Activated CD8-positive, alpha-beta memory T cell treated with anti-CD3 and anti-CD28 coated beads for 48 hours (primary cell): Measurements from ENCODE around the gene BET1.
A peak's percentile ranks its signal among the peaks of the same experiment; 100 is the strongest.
"Not testable (repeated sequence)": the region's sequence is repeated elsewhere in the genome, so short reads cannot be mapped to it uniquely, and the experiment has no call there.

Experiments used
- DNase-seq, 3 experiments: peaks; one replicate each; pipeline ENCODE4 v3.0.0-alpha.2; 2020; ENCODE audit warnings: low read depth in 2 of 3, low spot score in 2 of 3

BET1 gene

DNA sequence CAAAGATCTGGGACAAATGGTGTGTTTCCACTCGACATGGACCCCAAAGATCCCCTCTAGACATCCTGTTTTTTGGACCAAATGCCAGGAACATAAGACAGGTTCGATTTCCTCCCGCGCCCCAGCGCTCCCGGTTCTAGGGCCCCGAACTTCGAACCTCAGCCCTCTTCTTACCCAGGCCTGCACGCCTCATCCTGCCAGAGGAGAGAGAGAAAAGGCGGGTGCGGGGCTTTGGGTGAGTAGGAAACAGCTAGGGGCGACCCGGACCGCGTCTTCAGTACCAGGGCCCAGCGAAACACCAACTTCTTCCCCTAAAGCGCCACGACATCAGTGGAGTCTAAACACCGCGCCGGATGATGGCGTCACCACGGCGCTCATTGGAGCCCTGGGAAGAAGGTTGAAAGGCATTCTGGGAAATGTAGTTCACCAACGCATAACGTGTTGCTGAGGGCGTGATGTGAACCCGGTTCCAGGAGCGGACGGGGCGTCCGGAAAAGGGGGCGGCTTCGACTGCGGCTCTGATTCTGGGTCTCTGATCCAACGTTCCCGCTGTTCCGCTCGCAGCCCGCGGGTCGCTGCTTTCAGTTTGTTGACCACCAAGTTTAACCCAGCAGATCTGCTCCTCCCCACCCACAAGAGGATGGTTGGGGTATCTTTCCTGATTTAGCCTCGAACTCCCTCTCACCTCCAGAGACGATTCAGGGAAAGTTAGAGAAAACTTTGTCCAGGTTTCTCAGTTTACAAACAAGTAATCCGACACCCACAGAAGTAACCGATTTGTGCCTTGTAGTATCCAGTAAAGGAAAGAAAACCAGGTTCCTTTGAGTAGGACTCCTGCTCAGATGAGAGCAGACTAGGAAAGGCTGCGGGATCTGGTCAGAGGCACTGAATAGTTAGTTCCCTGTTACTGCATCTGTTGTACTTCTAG lies at the start of gene BET1:
BET1 (minus strand) TSS at position 332 of the 928 bp plus-strand sequence; CDS start at position 193, 139 bp downstream.
- DNase-seq = peak; percentile 75 to 78 (median 78)

DNA sequence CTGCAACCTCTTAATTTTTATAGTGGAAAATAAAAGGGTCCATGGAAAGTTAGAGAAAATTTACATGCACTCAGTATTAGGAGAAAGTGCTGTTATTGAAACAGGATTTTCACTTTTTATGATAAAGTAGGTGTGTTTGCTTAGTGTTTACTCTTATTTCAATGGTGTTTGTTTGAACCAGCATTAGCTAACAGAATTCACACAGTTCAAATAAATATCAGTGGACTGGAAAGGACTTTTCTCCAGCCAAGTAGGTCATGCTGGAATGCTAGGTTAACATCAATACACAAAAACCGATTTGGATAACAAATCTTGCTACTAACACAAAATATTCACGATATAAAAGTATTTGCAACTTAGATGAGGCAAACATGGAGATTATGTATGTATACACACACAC lies 49.4 kb upstream of the BET1 start:
- no peak for DNase-seq

DNA sequence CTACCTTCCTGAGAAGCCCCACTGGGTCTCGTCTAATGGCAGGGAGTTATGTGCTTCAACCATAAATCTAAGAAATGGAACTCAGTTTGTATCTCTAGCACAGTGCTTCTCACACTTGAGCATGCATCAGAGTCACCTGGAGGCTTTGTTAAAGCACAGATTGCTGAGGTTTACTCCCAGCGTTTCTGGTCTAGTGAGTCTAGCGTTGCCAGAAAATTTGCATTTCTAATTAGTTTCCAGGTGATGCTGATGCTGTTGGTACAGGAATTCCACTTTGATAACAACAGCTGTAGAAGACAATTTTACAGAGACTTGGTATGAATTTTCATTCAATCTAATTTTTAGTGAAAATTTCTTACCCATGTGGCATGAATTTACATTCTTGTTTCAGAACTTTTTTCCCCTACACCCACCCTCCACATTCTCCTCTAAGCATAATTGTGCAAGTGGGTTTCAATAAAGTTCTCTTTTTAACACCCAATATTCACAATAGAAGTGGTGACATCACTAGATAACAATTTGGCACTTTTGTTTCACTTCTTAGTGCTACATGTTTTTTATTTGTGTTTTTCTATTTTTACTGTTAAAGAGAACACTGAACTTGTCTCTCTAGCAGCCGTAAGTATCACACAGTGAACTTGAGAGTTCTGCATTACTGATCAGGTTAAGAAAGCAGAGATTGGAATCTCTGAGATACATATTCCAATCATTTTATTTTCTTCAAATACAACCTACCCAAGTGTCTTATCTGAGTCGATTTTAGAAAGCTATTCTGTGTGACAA lies 48.4 kb upstream of the BET1 start:
- no peak for DNase-seq

DNA sequence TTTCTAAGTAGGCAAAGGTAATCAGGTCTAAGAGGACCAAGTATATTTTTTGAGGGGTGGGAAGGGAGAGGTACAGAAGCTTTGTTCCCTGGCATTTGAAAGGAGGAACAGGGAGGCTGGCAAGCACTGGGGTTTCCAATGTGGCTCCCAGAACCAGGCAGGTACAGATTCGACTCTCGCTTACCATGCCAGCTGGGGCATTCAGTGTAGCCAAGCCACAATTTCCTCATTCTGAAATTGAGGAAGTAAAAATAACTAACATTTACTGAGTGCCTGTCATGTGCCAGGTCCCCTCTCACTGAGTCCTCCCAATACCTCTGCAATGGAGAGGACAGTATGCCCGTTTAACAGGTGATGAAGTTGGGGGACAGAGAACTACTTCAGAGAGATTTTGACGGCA lies 45.9 kb upstream of the BET1 start:
- DNase-seq = no peak

DNA sequence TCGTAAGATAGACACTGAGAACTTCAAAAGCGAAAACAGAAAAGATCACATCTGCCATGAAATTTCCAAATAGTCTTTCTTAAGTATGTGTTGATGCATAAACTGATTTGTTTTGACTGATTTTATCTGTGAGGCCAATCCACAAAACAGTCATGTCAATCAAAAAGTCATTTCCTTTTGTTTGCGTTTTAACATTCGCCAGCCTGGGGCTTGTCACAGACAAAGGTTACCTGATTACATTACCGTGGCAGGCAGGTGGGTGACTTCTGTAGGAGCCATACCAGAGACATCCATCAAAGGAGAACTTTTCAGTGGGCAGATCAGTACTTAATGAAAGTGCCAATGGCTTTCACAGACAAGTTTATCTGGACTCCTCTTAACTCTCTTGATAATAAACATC lies 45.5 kb upstream of the BET1 start:
- no peak for DNase-seq

DNA sequence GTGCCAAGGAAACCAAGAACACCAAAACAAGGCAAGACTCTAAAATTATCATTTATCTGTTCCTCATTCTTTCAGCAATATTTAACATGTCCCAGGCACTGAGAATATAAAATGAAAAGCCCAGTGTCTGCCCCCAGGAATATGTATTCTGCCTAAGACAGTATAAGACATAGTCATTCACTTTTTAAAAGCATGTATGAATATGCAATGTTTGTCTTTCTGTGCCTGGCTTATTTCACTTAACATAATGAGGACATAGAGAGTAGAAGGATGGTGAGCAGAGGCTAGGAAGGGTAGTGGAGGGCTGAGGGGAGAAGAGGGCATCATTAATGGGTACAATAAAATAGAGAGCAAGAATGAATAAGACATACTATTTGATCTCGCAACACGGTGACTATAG lies 44.6 kb upstream of the BET1 start:
- DNase-seq = no peak

- DNase-seq = no peak
These were observed 43.8 kb upstream of the BET1 start for GRCh38 chr7:94047956-94048355.

DNA sequence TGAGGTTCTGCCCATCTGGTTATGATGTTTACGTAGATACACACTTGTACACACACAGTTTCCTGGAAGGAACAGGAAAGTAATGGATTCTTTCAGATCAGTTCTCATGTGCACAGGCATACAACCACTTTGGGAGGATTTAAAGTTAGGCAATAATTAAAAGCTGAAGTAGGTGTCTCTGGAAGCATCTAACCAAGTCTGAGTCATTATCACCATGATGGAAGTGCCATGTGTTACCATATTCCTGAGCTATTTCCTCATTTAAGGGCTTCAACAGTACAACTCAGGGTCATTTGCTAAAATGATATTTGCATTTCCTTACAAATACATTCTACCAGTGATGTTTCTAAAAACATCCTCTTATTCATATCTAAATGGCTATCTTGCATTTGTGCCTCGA lies 41.4 kb upstream of the BET1 start:
- no peak for DNase-seq

GRCh38 chr7:94044806-94045205 lies 40.7 kb upstream of the BET1 start:
- DNase-seq = no peak

- DNase-seq = no peak
These were observed 39.1 kb upstream of the BET1 start for GRCh38 chr7:94043299-94043698.

DNA sequence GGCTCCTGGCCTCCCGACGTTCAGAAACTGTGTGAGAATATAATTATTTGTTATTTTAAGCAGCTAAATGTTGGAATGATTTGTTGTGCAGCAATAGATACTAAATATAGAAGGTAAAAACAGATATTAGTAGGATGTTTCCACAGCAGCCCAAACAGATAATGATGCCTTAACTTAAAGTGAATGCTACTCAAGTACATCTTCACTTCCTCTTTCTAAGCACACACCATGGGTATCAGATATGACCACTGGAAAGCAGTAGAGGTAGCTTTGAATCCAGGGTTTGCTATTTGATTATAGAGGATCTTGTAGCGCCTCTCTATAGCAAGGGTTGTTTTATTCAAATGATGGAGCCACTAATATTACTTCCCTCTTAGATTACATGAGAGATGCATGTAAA lies 38.2 kb upstream of the BET1 start:
- DNase-seq = no peak

DNA sequence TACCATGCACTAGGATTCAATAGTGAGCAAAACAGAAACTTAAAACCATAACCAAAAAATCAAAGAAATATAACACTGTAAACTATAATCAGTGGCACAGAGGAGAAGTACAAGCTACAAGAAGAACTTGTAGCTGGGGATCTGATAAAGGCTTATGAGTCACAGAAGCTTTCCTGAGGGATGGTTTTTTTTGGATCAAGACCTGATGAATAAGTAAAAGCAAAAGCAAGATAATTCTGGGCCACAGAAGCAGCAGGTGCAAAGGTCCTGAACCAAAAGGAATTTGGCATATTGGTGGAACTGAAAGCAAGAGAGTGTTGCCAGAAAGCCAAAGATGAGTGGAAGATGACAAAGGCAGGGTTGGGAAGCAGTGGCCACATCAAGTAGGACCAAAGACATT lies 37.4 kb upstream of the BET1 start:
- DNase-seq = no peak

DNA sequence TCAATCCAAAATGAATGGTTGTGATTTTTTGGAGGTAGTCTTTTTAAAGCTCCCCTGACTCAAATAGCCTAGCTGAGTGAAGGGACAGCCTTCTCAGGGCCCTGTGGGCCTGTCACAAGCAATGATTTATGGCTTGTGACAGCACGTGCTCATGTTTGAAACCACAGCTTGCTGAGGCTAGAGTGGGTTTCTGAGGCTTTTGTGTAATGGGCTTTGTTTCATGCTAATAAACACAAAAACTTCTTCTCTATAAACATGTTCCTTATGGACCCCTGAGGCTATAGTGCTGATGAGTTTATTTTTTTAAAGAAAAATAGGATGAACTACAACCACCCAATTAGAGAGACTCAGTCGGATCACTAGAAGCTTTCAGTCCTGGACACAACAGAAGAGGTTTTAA lies 36.1 kb upstream of the BET1 start:
- DNase-seq = no peak

- DNase-seq = no peak
These were observed 35.3 kb upstream of the BET1 start for GRCh38 chr7:94039368-94040035.

DNA sequence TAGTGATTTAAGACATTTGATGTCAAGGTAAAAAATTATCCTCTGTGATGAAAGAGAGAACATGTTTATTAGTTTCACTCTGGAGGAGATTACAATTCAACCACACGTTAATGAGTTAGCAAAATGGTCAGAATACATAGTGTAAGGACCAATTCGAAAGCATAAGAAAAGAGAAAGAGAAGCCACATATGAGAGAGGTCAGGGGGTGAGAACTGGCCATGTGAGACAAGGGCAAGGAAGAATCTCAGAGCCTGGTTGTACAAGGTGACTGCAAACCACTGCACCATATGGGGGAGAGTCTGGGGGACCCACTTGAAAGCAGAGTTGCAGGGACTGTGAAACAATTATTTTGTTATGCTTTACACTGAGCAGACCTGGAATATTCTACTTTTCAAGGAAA lies 27.7 kb upstream of the BET1 start:
- DNase-seq = no peak

DNA sequence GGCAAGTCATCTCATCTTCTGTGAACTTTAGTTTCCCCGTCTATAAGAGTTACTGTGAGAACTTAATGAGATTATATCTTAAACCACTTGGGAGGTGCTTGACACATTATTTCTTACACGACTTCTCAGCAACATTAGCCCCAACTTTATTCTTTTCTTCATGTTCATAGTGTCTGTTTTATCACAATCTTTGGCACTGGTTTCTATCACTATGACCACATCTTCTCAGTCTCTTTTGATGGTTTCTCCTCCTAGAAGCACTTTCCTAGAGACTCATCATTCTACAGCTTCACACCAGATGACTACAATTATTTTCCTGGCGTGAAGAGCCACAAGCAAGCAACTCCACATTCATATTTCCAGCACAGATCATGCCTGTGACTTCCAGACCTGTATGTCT lies 26.5 kb upstream of the BET1 start:
- DNase-seq = no peak

GRCh38 chr7:94029976-94030375 lies 25.8 kb upstream of the BET1 start:
- no peak for DNase-seq

- no peak for DNase-seq
These were observed 24.6 kb upstream of the BET1 start for GRCh38 chr7:94028768-94029167.

- DNase-seq = not testable (repeated sequence)
These were observed 22.5 kb upstream of the BET1 start for GRCh38 chr7:94026619-94027018.

- DNase-seq = no peak
These were observed 18.4 kb upstream of the BET1 start for GRCh38 chr7:94022550-94022949.

GRCh38 chr7:94016786-94017185 lies 12.6 kb upstream of the BET1 start:
- DNase-seq = no peak

DNA sequence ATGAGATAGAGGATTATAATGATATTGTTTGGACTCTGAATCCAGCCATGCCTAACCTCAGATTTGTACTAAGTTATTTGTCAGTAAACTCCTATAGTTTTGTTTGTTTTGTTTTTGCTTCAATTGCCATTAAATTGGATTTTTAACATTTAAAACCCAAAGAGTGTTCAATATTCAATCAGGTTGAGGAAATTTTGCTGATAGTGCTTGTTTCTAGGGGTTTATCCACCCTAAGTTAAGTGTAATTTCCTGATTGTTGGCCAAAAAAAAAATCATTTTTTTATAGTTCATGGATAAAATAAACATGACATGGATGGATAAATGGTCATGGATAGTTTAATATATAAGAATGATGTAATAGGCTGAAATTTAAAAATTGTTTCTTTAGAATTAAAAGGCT lies 11.4 kb upstream of the BET1 start:
- no peak for DNase-seq
